Non-pigmented ciliary epithelial cell (primary cell): ENCODE results near the gene MYO16.

ENCODE experiments used
- DNase-seq: peaks from one replicate; pipeline ENCODE4 v3.0.0-alpha.2; 2010; ENCODE audit warnings: low read depth

The MYO16 gene

GRCh38 chr13:109243311-109243951 lies 614.0 kb downstream of the MYO16 start:
- DNase-seq = peak; percentile 94

DNA sequence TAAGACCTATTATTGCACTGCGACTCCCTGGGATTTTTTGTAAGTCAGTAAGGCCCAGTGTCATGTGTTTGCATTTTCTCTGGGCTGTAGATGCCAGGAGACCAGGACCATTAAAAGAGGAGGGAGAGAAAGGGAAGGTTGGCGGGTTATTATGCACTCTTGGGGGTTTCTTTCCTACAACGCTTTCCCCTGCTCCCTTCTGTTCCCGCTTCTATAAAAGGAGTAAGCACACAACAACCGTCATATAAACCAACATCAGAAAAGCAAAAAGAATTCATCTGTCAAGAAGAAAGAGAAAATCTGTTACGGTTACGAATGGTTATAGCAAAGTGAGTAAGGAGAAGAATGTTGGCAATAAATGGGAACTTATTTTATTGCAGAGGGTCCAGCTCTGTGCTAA lies 615.2 kb downstream of the MYO16 start:
- DNase-seq = no peak

DNA sequence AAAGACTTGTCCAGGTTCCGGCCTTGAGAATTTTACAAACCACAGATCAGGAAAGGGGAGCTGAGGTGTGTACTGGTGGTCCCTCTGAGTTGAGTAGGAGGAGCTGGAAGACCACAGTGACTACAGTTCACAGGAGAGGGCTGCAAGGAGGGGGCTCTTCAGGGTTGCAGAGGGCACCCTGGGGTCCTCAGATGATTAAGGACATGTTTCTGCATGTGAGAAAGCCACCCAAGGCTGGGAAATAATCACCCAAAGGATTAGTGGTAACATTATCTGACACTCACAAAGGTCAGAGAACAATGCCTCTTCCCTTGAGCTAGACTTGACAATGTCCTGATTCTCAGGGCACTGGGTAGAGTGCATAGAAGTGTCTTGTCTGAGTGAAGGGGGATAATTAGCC lies 616.6 kb downstream of the MYO16 start:
- DNase-seq = no peak

DNA sequence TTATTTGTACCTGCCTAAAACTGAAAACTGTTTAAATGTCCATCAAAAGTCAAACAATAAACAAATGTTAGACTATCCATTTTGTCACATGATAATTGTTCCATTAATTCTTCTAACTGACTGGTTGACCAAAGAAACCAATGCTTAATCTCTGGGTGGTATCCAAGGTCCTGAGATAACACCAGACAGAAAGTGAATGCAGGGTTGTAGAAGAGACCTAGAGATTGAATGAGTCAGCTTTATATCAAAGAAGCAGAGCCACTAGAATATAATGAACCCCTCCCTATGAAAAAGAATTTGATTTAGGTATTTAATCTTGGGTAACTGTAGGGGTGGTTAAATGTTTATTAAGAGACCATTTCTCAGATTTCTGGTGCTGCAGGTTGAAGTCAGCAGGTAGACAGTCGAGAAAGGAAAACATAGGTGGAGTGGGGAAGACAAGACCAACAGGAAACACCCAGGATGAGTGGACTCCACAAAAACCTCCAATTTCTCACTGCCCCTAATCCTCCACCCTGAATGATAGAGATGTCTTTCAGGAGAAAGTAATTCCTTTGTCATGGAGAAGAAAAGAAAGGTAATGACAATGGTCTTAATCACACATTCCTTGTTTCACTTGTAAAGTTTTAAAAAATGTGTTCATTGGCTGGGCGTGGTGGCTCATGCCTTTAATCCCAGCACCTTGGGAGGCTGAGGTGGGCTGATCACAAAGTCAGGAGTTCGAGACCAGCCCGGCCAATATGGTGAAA lies 620.5 kb downstream of the MYO16 start:
- DNase-seq = no peak

GRCh38 chr13:109251956-109252355 lies 622.5 kb downstream of the MYO16 start:
- no peak for DNase-seq

- DNase-seq = no peak
Measured at GRCh38 chr13:109253316-109253715, 623.9 kb downstream of the MYO16 start.

DNA sequence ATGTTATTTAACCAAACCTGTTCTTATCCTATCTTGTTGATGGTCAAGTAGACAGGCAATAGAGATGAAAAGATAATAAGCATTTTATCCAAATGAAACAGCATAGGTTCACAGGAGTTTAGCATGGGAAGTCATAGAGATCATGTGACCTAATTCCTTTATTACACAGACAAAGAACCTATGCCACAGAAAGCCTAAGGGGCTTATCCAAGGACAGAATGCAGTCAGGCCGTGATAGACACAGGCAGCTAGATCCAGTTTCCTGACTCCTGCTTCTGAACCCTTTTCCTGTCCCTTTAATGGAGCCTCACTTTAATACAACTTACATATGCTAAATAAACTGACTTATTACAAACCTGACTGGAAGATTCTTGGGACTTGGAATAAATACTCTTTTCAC lies 624.9 kb downstream of the MYO16 start:
- no peak for DNase-seq

- no peak for DNase-seq
Measured at GRCh38 chr13:109255141-109255856, 625.9 kb downstream of the MYO16 start.

GRCh38 chr13:109256866-109257760 lies 627.7 kb downstream of the MYO16 start:
- DNase-seq = peak; percentile 98
